BLaER1 (cell line): ENCODE measurements around the gene GAS7.
"Not testable (repeated sequence)": the region's sequence is repeated elsewhere in the genome, so short reads cannot be mapped to it uniquely, and the experiment has no call there.

ENCODE experiments used
- H3K27ac ChIP-seq: shearing (Covaris generic); formaldehyde crosslinking; 2 replicates; pipeline ENCODE4 v1.8.1; 2022
- H3K27me3 ChIP-seq: shearing (Covaris generic); formaldehyde crosslinking; 2 replicates; pipeline ENCODE4 v1.8.1; 2022
- H3K36me3 ChIP-seq: shearing (Covaris generic); formaldehyde crosslinking; 2 replicates; pipeline ENCODE4 v1.8.1; 2022
- H3K4me1 ChIP-seq: shearing (Covaris generic); formaldehyde crosslinking; 2 replicates; pipeline ENCODE4 v1.8.1; 2022
- H3K4me2 ChIP-seq: shearing (Covaris generic); formaldehyde crosslinking; 2 replicates; pipeline ENCODE4 v1.8.1; 2022
- H3K4me3 ChIP-seq: shearing (Covaris generic); formaldehyde crosslinking; 2 replicates; pipeline ENCODE4 v1.8.1; 2022
- H3K9ac ChIP-seq: shearing (Covaris generic); formaldehyde crosslinking; 2 replicates; pipeline ENCODE4 v1.8.1; 2022
- H3K9me3 ChIP-seq: shearing (Covaris generic); formaldehyde crosslinking; 2 replicates; pipeline ENCODE4 v1.8.1; 2022
- H4K20me1 ChIP-seq: shearing (Covaris generic); formaldehyde crosslinking; 2 replicates; pipeline ENCODE4 v1.8.1; 2022
- Cebpa-rat ChIP-seq: shearing (Covaris generic); IDR thresholded peaks from 2 replicates; pipeline ENCODE4 v1.8.1; 2022

GAS7 gene

DNA sequence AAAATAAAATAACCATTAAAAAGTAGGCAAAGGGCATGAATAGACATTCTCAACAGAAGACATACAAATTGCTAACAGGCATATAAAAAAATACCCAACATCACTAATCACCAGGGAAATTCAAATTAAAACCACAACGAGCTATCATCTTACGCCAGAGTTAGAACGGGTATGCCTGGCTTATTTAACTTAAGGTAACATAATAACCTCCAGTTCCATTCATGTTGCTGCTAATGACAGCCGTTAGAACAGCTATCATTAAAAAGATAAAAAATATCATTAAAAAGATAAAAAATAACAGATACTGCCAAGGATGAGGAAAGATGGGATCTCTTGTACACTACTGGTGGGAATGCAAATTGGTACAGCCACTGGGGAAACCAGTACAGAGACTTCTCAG is 89.3 kb downstream of the GAS7 start:
- Histone ChIP-seq H3K4me1 (peaks cover 61% of the 10 kb centered on the region), H3K27me3 (no peaks in the 10 kb centered on the region), H3K9me3 (peaks cover 15% of the 10 kb centered on the region), H4K20me1 (no peaks in the 10 kb centered on the region), H3K27ac (no peak overlapping the region), H3K9ac (no peak overlapping the region), H3K4me3 (no peak overlapping the region), H3K36me3 (peaks cover 12% of the 10 kb centered on the region; the same call in 1 of the 2 replicates), H3K4me2 (peak overlapping the region; percentile 46)
- TF ChIP-seq Cebpa-rat: no peak

DNA sequence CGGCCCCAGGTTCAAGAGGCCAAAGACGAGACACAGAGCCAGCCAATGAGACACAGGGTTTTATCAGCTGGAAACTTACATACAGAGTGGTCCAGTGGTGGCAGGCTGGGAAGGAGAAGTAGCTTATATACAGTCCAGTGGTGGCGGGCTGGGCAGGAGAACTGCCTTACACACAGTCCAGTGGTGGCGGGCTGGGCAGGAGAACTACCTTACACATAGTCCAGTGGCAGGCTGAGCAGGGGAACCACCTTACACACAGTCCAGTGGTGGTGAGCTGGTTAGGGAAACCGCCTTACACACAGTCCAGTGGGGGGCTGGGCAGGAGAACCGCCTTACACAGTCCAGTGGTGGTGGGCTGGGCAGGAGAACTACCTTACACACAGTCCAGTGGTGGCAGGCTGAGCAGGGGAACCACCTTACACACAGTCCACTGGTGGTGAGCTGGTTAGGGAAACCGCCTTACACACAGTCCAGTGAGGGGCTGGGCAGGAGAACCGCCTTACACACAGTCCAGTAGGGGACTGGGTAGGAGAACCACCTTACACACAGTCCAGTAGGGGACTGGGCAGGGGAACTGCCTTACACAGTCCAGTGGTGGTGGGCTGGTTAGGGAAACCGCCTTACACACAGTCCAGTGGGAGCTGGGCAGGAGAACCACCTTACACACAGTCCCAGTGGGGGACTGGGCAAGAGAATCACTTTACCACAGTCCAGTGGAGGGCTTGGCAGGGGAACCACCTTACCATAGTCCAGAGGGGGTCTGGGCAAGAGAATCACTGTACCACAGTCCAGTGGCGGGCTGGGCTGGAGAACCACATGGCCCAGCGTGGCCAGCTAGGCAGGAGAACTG is 90.9 kb downstream of the GAS7 start:
- H3K27ac ChIP-seq: peak overlapping the region; percentile 61

DNA sequence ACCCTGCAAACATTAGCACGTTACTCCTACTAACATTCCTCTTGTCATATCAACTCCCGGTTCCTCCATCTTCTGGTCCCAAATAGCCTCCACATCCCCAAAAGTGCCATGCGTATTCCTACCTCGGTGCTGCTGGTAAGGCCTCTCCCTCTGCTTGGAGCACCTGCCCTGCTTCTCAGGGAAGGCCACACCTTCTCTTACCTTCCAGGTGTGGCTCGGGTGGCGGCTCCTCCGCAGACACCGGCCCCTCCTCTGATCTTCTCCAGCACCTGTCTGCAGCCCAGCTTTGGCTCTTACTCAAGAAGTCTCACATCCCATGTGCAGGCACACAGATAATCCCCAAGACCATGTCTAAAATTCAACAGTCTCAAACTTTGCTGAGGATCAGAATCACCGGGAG is 92.3 kb downstream of the GAS7 start:
- Histone ChIP-seq H3K4me3 (no peak overlapping the region), H3K4me2 (no peak overlapping the region)

More for the DNA sequence above, 90.9 kb downstream of the GAS7 start:
- Histone ChIP-seq H3K9ac (no peak overlapping the region), H4K20me1 (no peaks in the 10 kb centered on the region), H3K9me3 (peaks cover 15% of the 10 kb centered on the region), H3K4me2 (peak overlapping the region; percentile 28), H3K27me3 (no peaks in the 10 kb centered on the region), H3K36me3 (peaks cover 12% of the 10 kb centered on the region; the same call in 1 of the 2 replicates), H3K4me3 (no peak overlapping the region), H3K4me1 (peaks cover 45% of the 10 kb centered on the region)
- no peak for TF ChIP-seq Cebpa-rat

DNA sequence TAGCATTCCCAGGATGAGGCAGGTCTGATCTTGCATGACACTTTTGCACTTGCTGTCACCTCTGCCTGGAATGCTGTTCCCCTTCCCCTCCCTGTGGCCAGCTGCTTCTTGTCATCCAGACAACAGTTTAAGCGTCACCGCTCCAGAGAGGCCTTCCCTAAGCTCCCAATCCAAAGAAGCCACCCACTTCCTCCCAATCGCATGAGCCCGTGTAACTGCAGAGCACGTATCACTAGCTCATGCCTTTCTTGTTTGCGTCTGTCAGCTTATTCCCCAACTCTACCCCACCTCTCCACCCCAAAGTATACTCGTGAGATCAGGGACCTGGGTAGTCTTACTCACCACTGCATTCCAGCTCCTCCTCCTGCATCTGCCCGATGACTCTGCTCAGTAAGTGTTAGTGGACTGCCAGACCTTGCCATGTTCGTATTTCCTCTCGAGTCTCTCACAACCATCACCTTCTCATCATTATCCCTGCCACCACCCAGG is 92.8 kb downstream of the GAS7 start:
- Histone ChIP-seq H3K4me3 (no peak overlapping the region), H3K36me3 (peaks cover 19% of the 10 kb centered on the region; the same call in 1 of the 2 replicates), H3K27ac (no peak overlapping the region), H3K9ac (no peak overlapping the region), H3K27me3 (no peaks in the 10 kb centered on the region), H3K4me1 (peaks cover 31% of the 10 kb centered on the region), H3K9me3 (peaks cover 17% of the 10 kb centered on the region), H4K20me1 (no peaks in the 10 kb centered on the region), H3K4me2 (no peak overlapping the region)
- no peak for TF ChIP-seq Cebpa-rat

More for the DNA sequence above, 92.3 kb downstream of the GAS7 start:
- H3K4me1 ChIP-seq: peaks cover 31% of the 10 kb centered on the region
- no peaks in the 10 kb centered on the region for H4K20me1 ChIP-seq
- TF ChIP-seq Cebpa-rat: no peak
- no peak overlapping the region for H3K9ac ChIP-seq
- H3K9me3 ChIP-seq: peaks cover 17% of the 10 kb centered on the region
- peaks cover 18% of the 10 kb centered on the region; the same call in 1 of the 2 replicates for H3K36me3 ChIP-seq
- no peaks in the 10 kb centered on the region for H3K27me3 ChIP-seq
- no peak overlapping the region for H3K27ac ChIP-seq

DNA sequence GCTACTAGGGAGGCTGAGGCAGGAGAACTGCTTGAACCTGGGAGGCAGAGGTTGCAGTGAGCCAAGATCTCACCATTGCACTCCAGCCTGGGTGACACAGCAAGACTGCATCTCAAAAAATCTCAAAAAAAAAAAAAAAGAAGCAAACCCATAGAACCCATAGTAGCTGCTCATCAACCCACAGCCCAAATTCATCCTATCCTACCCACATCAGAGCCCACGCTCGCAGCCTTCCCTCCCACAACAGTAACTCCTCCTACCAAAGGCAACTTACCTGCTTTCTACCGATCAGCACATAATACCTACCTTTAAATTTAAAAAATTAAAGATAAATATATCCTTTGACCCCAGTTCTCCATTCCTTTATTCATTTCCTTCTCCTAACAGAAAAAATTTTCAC is 94.7 kb downstream of the GAS7 start:
- peaks cover 19% of the 10 kb centered on the region; the same call in 1 of the 2 replicates for H3K36me3 ChIP-seq
- no peaks in the 10 kb centered on the region for H3K27me3 ChIP-seq
- H3K9ac ChIP-seq: no peak overlapping the region
- H3K9me3 ChIP-seq: peaks cover 17% of the 10 kb centered on the region
- H3K4me1 ChIP-seq: peaks cover 21% of the 10 kb centered on the region
- no peaks in the 10 kb centered on the region for H4K20me1 ChIP-seq
- no peak overlapping the region for H3K4me3 ChIP-seq
- no peak for TF ChIP-seq Cebpa-rat
- H3K27ac ChIP-seq: no peak overlapping the region
- H3K4me2 ChIP-seq: no peak overlapping the region

DNA sequence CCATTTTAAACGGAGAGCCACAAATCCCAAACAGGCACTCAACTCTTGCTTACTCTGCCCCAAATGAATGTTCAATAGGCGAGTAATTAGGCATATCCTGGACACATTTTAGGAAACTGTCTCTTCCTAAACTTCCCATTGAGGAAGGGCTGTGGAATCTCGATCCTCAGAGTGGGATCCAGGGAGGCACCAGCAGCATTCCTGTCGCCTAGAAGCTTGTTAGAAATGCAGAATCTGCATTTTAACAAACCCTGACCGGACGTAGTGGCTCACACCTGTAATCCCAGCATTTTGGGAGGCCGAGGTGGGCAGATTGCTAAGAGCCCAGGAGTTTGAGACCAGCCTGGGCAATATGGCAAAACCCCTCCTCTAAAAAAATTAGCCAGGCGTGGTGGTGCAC is 95.6 kb downstream of the GAS7 start:
- Histone ChIP-seq H3K9ac (no peak overlapping the region), H3K27ac (no peak overlapping the region), H3K36me3 (peaks cover 19% of the 10 kb centered on the region; the same call in 1 of the 2 replicates), H3K9me3 (peaks cover 14% of the 10 kb centered on the region), H4K20me1 (no peaks in the 10 kb centered on the region), H3K4me3 (no peak overlapping the region), H3K27me3 (no peaks in the 10 kb centered on the region), H3K4me1 (peaks cover 12% of the 10 kb centered on the region), H3K4me2 (no peak overlapping the region)
- TF ChIP-seq Cebpa-rat: no peak

DNA sequence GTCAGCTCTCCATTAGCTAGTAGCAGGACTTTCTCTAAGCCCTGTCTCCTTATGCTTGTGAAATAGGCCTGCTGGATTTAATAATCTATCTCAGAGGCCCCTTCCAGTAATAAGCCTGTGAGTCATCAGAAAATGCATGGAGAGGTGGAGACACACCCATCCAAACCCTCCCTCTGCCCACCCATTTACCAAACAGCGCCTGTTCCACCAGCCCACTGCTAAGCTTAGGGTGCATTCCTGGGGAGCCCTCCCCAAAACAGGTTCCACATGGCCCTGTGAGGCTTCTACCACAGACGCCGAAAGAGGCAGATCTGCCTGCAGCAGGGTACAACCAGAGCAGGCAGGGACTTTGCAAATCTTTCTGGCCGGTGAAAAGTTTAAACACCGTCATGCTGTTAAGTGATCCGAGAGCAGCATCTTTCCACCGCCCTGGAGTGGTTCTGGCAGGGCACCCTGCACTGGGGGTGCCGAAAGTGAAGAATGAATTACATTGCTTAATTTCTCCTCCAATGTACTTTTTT is 99.3 kb downstream of the GAS7 start:
- no peak overlapping the region for H3K4me2 ChIP-seq
- no peaks in the 10 kb centered on the region for H4K20me1 ChIP-seq
- no peak overlapping the region for H3K9ac ChIP-seq
- no peak overlapping the region for H3K27ac ChIP-seq
- no peak overlapping the region for H3K4me3 ChIP-seq
- H3K27me3 ChIP-seq: no peaks in the 10 kb centered on the region
- TF ChIP-seq Cebpa-rat: no peak
- peaks cover 8% of the 10 kb centered on the region; the same call in 1 of the 2 replicates for H3K9me3 ChIP-seq
- H3K4me1 ChIP-seq: peaks cover 32% of the 10 kb centered on the region
- 0 out of 2 replicates have a peak, but pooled peaks cover 7% of the 10 kb centered on the region for H3K36me3 ChIP-seq

DNA sequence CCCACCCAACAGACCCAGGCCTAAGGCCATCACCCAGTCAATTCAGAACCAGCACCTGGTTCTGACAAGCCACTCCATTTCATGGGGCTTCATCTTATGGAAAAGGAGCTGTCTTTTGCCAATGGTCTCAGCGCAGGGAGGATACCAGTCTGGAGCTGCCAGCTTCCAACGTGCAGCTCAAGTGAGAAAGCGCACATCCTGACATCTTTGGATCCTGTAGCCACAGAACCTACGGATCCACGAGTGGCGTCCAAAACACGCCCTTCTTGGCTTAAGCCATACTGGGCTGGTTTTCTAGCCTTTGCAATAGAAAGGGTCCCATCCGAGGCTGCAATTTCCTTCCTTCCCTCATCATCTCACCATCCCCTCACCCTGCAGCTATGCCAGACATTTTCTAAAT is 101.8 kb downstream of the GAS7 start:
- Histone ChIP-seq H3K4me2 (no peak overlapping the region), H3K4me1 (peaks cover 51% of the 10 kb centered on the region), H4K20me1 (no peaks in the 10 kb centered on the region), H3K27me3 (no peaks in the 10 kb centered on the region), H3K27ac (no peak overlapping the region), H3K4me3 (no peak overlapping the region), H3K9me3 (peaks cover 17% of the 10 kb centered on the region), H3K36me3 (0 out of 2 replicates have a peak, but pooled peaks cover 6% of the 10 kb centered on the region), H3K9ac (no peak overlapping the region)
- no peak for TF ChIP-seq Cebpa-rat

DNA sequence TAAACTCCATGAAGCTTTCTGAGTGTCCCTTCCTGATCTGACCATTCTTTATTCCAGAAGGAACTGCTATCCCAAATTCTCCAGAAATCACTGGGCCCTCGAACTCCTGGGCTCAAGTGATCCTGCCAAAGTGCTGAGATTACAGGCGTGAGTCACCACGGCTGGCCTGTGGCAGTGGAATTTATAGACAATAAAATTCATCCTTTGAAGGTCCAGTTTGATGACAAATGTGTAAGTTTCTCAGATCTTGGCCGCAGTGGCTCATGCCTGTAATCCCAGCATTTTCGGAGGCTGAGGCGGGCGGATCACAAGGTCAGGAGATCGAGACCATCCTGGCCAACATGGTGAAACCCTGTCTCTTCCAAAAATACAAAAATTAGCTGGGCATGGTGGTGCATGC is 103.1 kb downstream of the GAS7 start:
- not testable (repeated sequence) for H3K4me3 ChIP-seq, H3K27me3 ChIP-seq, H3K27ac ChIP-seq, H4K20me1 ChIP-seq, H3K36me3 ChIP-seq, H3K9ac ChIP-seq
- H3K9me3 ChIP-seq: peaks cover 11% of the 10 kb centered on the region
- H3K4me2 ChIP-seq: peak overlapping the region; percentile 73
- peaks cover 64% of the 10 kb centered on the region for H3K4me1 ChIP-seq

DNA sequence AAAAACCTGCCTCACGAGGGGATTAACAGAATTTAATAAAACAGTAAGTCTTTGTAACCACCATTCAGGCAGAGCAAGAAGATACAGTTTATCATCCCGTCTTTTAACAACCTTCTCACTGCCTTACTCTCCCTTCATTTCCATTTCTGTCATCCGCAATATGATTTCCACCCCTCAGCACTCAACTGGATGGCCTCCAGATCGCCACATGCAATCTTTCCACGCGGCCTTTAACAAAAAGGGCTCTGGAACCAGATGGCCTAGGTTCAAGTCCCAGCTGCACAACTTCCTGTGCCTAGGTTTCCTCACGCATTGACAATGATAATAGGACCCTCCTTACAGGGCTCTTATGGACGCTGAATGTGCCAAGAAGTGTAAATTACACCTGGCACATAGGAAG is 103.6 kb downstream of the GAS7 start:
- no peak for TF ChIP-seq Cebpa-rat
- H3K9ac ChIP-seq: no peak overlapping the region; the same call in 1 of the 2 replicates
- peak overlapping the region; percentile 73 for H3K4me2 ChIP-seq
- H3K36me3 ChIP-seq: no peaks in the 10 kb centered on the region
- peaks cover 69% of the 10 kb centered on the region for H3K4me1 ChIP-seq
- no peaks in the 10 kb centered on the region for H4K20me1 ChIP-seq
- no peaks in the 10 kb centered on the region for H3K27me3 ChIP-seq
- peaks cover 11% of the 10 kb centered on the region for H3K9me3 ChIP-seq
- H3K27ac ChIP-seq: peak overlapping the region; percentile 50
- H3K4me3 ChIP-seq: no peak overlapping the region
